GM12801 (cell line): ENCODE data around the gene HACL1.

Source experiments
- TF ChIP-seq, protein P1 (sequence below): IDR thresholded peaks from one replicate; pipeline ENCODE4 v1.5.1; 2011; ENCODE audit warnings: control low read depth; ENCODE audit not compliant: insufficient read length; ENCODE audit errors: extremely low read depth

HACL1 gene

DNA sequence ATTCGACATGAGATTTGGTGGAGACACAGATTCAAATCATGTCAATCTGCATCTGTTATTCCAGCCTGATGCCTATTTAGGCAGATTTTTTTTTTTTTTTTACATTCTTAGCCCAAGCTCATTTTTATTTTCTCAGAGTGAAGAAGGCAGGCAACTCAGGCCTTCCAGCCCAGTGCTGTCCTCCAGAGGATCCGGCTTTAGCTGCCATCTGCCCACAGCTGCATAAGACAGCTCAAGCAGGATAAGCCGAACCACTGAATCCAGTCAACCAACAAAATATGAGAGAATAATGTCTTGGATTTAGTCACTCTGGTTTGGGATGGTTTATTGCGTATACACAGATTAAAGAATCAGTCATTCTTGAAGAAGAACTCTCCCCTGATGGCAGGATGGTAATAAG is 60.0 kb downstream of the HACL1 start:
- TF ChIP-seq, protein P1, sequence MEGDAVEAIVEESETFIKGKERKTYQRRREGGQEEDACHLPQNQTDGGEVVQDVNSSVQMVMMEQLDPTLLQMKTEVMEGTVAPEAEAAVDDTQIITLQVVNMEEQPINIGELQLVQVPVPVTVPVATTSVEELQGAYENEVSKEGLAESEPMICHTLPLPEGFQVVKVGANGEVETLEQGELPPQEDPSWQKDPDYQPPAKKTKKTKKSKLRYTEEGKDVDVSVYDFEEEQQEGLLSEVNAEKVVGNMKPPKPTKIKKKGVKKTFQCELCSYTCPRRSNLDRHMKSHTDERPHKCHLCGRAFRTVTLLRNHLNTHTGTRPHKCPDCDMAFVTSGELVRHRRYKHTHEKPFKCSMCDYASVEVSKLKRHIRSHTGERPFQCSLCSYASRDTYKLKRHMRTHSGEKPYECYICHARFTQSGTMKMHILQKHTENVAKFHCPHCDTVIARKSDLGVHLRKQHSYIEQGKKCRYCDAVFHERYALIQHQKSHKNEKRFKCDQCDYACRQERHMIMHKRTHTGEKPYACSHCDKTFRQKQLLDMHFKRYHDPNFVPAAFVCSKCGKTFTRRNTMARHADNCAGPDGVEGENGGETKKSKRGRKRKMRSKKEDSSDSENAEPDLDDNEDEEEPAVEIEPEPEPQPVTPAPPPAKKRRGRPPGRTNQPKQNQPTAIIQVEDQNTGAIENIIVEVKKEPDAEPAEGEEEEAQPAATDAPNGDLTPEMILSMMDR, result no peak

DNA sequence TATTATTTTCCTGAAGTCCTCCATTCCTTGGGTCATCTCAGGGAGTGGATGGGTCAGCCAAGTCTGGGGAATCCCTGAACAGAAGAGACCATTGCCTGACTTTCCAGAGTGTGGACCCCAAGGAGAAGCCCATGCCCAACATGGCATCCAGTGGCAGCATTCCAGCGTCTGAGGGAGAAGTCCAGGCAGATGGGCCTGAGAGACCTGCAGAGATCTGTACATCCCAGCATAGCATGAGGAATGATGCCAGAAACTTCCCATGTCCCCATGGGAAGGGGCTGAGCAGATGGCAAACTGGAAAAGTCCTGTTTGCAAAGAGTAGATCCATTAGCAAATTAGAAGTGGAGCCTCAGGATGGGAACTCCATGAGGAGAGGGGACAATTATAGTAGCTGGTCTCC is 62.3 kb downstream of the HACL1 start:
- TF ChIP-seq, protein P1, result no peak

DNA sequence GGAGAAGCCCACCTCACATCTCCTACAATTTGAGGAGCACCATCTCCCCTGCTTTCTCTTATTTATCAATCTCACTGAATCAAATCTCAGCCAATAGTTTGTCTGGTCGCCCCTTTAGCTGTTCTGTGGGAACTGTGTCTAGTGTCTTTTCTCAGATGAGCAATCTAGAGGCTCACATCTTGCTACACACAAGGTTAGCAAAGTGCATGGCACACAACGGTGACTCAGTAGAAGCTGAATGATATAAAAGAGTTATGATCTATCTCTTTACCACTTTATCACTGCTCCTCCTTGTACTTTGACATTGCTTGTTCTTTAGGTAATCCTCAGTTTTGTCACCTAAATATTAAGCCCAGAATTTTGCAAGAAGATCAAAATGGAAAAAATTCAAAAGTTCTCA is 63.0 kb downstream of the HACL1 start:
- TF ChIP-seq, protein P1, result no peak

DNA sequence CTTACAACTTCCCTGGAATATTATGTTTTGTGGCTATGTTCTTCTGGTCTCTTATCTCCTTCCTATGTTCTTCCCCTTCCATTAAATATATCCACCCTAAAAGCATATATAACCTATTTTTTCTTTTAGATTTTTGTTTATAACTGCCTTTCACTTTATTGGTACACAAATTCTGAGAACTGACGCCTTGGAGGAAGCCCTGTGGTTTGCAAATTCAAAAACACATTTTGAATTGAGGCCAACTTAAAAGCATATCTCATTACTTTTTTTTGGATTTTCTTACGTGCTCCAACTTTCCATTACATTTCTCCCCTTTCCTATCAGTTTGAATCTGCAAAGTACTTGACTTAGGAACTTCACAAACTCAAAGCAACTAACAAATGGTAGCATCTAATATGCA is 64.5 kb downstream of the HACL1 start:
- TF ChIP-seq, protein P1, result no peak

DNA sequence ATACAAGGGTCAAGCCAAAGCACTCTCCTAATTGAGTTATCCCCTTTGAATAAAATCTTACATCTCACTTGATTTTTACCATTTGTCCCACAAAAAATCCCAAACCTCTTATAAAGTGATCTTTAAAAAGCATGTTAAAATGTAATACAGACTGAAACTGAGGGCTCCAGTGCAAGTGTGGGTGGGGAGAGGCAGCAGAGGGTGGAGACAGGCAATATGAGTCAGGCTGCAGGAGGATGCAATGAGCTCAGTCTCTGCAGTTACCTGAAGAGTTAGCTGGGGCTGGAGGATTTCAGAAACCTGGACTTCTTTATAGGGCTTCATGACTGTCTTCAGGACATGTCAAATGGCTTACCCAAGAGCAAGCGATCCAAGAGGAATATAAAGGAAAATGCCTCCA is 65.6 kb downstream of the HACL1 start:
- TF ChIP-seq, protein P1, result no peak

DNA sequence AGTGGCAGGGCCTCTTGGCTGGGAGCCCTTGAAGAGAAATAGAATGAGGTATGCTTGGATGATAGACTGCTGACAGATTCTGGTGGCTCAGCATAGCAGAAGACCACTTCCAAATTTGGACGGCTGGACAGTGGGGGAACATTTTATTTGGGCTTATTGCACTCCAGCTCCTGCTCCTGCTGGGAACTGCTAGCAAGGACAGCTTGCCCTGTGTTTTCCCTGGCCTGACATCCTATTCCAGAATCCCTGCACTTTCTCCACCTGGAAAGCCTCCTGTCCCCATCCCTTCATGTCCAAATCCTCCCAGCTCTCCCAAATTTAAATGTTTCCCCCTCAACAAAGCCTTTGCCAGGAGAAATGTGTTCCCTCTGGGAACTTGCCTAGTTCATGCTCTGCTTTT is 70.0 kb downstream of the HACL1 start:
- TF ChIP-seq, protein P1, result no peak

DNA sequence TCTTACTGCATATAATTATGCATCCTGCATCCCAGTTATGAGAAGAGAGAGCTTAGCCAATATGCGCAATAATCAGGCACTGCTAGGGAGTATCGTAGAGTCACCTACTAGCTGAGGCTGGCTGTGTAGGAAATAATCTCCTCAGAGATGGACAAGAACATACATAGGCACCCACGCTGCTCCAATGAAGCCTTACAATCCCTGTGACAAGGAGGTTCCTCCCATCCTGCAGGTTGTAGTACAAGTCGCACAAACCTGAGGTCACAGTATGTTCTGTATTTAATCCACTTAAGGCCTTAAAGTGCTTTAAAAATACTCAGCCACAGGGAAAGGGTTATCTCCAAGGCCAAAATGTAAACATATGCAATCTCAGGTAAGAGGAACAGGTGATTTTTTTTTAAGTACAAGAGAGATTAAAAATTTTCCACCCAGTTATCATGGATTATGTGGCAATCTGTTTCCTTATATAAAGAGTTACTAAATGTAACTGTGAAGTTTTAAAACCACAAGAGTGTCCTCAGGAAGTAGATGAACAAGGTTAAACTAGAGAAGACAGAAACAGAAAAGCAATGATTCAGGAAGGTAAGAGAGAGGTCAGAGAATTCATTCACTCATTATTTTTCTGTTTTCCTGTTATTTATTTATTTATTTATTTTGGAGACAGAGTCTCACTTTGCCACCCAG is 72.4 kb downstream of the HACL1 start:
- TF ChIP-seq, protein P1, result no peak
